Endothelial cell of umbilical vein (primary cell): ENCODE results near the gene TADA2B.

Source experiments
- EZH2 ChIP-seq: IDR thresholded peaks from 2 replicates; pipeline ENCODE4 v1.6.1; 2012; ENCODE audit warnings: borderline replicate concordance, low read depth, mild to moderate bottlenecking, moderate library complexity, low read length, inconsistent platforms; ENCODE audit not compliant: severe bottlenecking
- GATA2 ChIP-seq: IDR thresholded peaks from 2 replicates; pipeline ENCODE4 v1.7.0; 2011; ENCODE audit warnings: low read depth, mild to moderate bottlenecking, moderate library complexity, mixed read lengths, low read length; ENCODE audit not compliant: insufficient read length, insufficient read depth
- MYC ChIP-seq: IDR thresholded peaks from one replicate; pipeline ENCODE4 v1.6.1; 2011; ENCODE audit warnings: mild to moderate bottlenecking, low read depth, low read length
- POLR2A ChIP-seq: IDR thresholded peaks from 2 replicates; pipeline ENCODE4 v1.6.1; 2012; ENCODE audit warnings: low read depth, mild to moderate bottlenecking, control low read depth, low read length
- POLR2AphosphoS5 ChIP-seq: IDR thresholded peaks from 2 replicates; pipeline ENCODE4 v1.6.1; 2012; ENCODE audit warnings: low read depth, mild to moderate bottlenecking, control low read depth, low read length, moderate library complexity; ENCODE audit not compliant: insufficient read depth
- TF ChIP-seq, protein P1 (sequence below), 2 donors: IDR thresholded peaks; 1 replicate in 1 of 2; 2 replicates in 1 of 2; pipeline ENCODE4 v1.5.1; 2011; ENCODE audit warnings: low read length in 2 of 2, mild to moderate bottlenecking in 2 of 2, moderate library complexity in 2 of 2, control low read depth in 1 of 2, inconsistent platforms in 1 of 2, low read depth in 1 of 2; ENCODE audit not compliant: insufficient read depth in 1 of 2; ENCODE audit errors: extremely low read depth in 1 of 2

DNA sequence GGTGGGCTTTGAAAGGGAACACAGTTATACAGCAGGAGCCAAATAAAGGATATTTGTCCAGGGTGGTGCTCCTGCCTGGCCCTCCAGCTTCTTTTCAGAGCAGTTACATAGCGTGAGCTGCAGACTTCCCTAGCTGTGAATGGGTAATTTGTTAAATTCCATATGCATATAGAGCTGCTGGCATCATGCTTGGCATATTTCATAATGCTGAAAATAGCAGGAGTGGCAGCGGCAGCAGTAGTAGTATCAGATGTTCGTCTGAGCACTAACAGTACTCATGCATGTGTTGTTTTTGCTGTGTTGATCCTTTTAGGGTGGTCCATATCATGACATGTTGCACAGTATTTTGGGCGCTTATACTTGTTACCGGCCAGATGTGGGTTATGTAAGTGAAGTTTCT, 33.6 kb upstream of the TADA2B start:
- TF ChIP-seq, protein P1, sequence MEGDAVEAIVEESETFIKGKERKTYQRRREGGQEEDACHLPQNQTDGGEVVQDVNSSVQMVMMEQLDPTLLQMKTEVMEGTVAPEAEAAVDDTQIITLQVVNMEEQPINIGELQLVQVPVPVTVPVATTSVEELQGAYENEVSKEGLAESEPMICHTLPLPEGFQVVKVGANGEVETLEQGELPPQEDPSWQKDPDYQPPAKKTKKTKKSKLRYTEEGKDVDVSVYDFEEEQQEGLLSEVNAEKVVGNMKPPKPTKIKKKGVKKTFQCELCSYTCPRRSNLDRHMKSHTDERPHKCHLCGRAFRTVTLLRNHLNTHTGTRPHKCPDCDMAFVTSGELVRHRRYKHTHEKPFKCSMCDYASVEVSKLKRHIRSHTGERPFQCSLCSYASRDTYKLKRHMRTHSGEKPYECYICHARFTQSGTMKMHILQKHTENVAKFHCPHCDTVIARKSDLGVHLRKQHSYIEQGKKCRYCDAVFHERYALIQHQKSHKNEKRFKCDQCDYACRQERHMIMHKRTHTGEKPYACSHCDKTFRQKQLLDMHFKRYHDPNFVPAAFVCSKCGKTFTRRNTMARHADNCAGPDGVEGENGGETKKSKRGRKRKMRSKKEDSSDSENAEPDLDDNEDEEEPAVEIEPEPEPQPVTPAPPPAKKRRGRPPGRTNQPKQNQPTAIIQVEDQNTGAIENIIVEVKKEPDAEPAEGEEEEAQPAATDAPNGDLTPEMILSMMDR (IDR thresholded peaks at IDR 0.05; ENCODE audit: extremely low read depth in 1 of 2, insufficient read depth in 1 of 2, low read depth in 1 of 2, low read length in 2 of 2), result no peak
- TF ChIP-seq POLR2AphosphoS5 (no peak), MYC (no peak), EZH2 (no peak), GATA2 (no peak), POLR2A (no peak)
